K562 (cell line): Measurements from ENCODE around the gene TMEM117. TPM values are rescaled to one million over a fixed set of nuclear protein-coding genes. Genes with fewer than 3 reads are reported as not detected.
A peak's percentile ranks its signal among the peaks of the same experiment; 100 is the strongest.

ENCODE experiments used
- CHD2 ChIP-seq: IDR thresholded peaks from 2 replicates; pipeline ENCODE4 v1.6.1; 2011; ENCODE audit warnings: low read depth, low read length
- ERF ChIP-seq: fragments of 450-650 bp; formaldehyde crosslinking; IDR thresholded peaks from 2 replicates; pipeline ENCODE4 v1.4.0; 2020; ENCODE audit warnings: mild to moderate bottlenecking, mixed read lengths
- ESRRA ChIP-seq: fragments of 450-650 bp; IDR thresholded peaks from 2 replicates; pipeline ENCODE4 v1.6.1; 2014; ENCODE audit warnings: low read depth, mild to moderate bottlenecking, moderate library complexity, borderline replicate concordance
- PCBP1 ChIP-seq: fragments of 200-400 bp; formaldehyde crosslinking; IDR thresholded peaks from 2 replicates; pipeline ENCODE4 v1.6.1; 2018; ENCODE audit warnings: mild to moderate bottlenecking, low read depth, low read length; ENCODE audit not compliant: poor library complexity, severe bottlenecking
- POLR2H ChIP-seq: IDR thresholded peaks from 2 replicates; pipeline ENCODE4 v1.6.1; 2016; ENCODE audit warnings: missing genetic modification characterization, low read depth, mild to moderate bottlenecking, control low read depth, missing compliant biosample characterization, moderate library complexity
- RFX7 ChIP-seq: fragments of 250-450 bp; sonication (Bioruptor Pico); IDR thresholded peaks from 2 replicates; pipeline ENCODE4 v1.5.1; 2021; ENCODE audit warnings: mild to moderate bottlenecking
- STAT5A ChIP-seq: IDR thresholded peaks from 2 replicates; pipeline ENCODE4 v1.6.1; 2012; ENCODE audit warnings: low read length, inconsistent platforms, borderline replicate concordance
- TAF1 ChIP-seq: IDR thresholded peaks from 2 replicates; pipeline ENCODE4 v1.6.1; 2011; ENCODE audit warnings: mild to moderate bottlenecking, low read length, moderate library complexity; ENCODE audit not compliant: insufficient read depth, control insufficient read depth, severe bottlenecking; ENCODE audit errors: extremely low read depth
- U2AF1 ChIP-seq: fragments of 200-400 bp; formaldehyde crosslinking; optimal IDR thresholded peaks from 2 replicates; pipeline ENCODE3; 2017; ENCODE audit warnings: mild to moderate bottlenecking, low read depth, low read length, moderate library complexity
- ZBTB7A ChIP-seq: IDR thresholded peaks from 2 replicates; pipeline ENCODE4 v1.6.1; 2011; ENCODE audit warnings: low read depth, mild to moderate bottlenecking, low read length, moderate library complexity, borderline replicate concordance; ENCODE audit not compliant: control insufficient read depth
- ZKSCAN3 ChIP-seq: fragments of 250-450 bp; sonication (Bioruptor Pico); IDR thresholded peaks from 2 replicates; pipeline ENCODE4 v1.4.0; 2020
- ZNF41 ChIP-seq: fragments of 250-450 bp; sonication (Bioruptor Pico); conservative IDR thresholded peaks from 2 replicates; pipeline ENCODE4 v1.4.0; 2020; ENCODE audit warnings: mild to moderate bottlenecking
- ZNF551 ChIP-seq: fragments of 250-450 bp; sonication (Bioruptor Pico); IDR thresholded peaks from 2 replicates; pipeline ENCODE4 v1.5.0; 2021; ENCODE audit warnings: mild to moderate bottlenecking, moderate library complexity
- polyA plus RNA-seq, 8 experiments: library from polyadenylated mRNA; depleted of rRNA in 4 of 8; stranded (reverse) in 5 of 8; unstranded in 3 of 8; fragments of >200 nt; fragmentation: Nextera tagmentation in 2 of 8; fragmentation: Illumina TruSeq in 1 of 8; extraction: Ambion mirVana in 2 of 8; extraction: Trizol in 1 of 8; gene quantifications; 2 replicates each; pipeline versions ENCODE4 v1.2.1 to v1.2.3, GENCODE V29; 2011 to 2014; ENCODE audit warnings: inconsistent platforms in 1 of 8, missing spikeins in 1 of 8
- total RNA-seq, 7 experiments: library from RNA; depleted of rRNA in 6 of 7; stranded (reverse); fragments of >200 nt in 6 of 7; fragmentation: Illumina TruSeq in 2 of 7; extraction: Trizol in 2 of 7; gene quantifications; 2 replicates each; pipeline versions ENCODE4 v1.2.1 to v1.2.3, GENCODE V29; 2011 to 2021; ENCODE audit warnings: low replicate concordance in 1 of 7
- TF ChIP-seq, protein P1 (sequence below), 2 experiments: fragments of 450-650 bp; IDR thresholded peaks; 2 replicates each; pipeline ENCODE4 v1.6.1; 2016; ENCODE audit warnings: mild to moderate bottlenecking in 2 of 2, borderline replicate concordance in 1 of 2, low read depth in 1 of 2, moderate library complexity in 1 of 2
- TF ChIP-seq, protein P2 (sequence below): fragments of 450-650 bp; IDR thresholded peaks from 2 replicates; pipeline ENCODE4 v1.6.1; 2018; ENCODE audit not compliant: partially characterized antibody

The TMEM117 gene
- total and polyA plus RNA-seq, 9 of the 15 experiments (the other 6 are each of a cell fraction or from before 2014, with no cell fraction given) = 0.31 to 2.8 (median 1.0) TPM

DNA sequence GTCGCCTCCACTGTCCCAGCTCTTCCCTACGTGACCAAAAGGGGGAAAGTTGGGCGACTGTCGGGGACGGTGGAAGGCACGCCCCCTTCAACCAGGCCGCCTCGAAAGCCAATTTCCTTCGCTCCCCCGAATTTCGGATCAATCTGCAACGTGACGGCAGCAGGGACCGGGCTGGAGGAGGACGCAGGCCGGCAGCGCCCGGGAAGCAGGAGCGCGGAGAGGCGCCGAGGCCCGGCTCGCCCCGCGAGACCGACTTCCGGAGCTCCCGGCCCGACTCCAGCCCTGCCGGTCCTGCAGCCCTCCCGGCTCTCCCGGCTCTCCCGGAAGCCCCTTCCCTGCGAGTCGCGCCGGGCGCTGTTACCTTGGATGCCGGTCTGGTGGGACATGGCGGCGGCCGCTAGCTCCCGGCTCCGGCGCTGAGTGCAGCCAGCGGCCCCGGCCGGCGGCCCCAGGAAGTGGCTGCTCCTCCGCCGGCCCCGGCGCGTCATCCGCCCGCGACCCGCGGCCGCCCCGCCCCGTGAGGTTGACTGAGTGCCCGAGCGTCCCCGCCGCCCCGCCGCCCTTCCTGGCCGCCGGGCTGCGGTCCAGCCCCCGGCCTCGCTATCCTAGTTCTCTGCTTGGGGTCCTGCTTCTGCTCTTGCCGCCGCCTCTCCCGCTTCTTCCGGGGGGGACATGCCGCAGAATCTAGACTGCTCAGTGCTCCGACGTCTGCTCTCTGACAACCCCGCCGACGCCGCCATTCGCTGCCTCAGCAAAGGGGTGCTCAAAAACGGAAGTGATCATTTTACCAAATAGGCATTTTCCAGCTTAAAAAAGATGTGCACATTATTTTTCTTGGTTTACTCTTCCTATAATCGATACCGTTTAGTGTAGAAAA, 29.8 kb upstream of the TMEM117 start, which contains the start of gene TWF1 (continued):
- TF ChIP-seq, protein P1, sequence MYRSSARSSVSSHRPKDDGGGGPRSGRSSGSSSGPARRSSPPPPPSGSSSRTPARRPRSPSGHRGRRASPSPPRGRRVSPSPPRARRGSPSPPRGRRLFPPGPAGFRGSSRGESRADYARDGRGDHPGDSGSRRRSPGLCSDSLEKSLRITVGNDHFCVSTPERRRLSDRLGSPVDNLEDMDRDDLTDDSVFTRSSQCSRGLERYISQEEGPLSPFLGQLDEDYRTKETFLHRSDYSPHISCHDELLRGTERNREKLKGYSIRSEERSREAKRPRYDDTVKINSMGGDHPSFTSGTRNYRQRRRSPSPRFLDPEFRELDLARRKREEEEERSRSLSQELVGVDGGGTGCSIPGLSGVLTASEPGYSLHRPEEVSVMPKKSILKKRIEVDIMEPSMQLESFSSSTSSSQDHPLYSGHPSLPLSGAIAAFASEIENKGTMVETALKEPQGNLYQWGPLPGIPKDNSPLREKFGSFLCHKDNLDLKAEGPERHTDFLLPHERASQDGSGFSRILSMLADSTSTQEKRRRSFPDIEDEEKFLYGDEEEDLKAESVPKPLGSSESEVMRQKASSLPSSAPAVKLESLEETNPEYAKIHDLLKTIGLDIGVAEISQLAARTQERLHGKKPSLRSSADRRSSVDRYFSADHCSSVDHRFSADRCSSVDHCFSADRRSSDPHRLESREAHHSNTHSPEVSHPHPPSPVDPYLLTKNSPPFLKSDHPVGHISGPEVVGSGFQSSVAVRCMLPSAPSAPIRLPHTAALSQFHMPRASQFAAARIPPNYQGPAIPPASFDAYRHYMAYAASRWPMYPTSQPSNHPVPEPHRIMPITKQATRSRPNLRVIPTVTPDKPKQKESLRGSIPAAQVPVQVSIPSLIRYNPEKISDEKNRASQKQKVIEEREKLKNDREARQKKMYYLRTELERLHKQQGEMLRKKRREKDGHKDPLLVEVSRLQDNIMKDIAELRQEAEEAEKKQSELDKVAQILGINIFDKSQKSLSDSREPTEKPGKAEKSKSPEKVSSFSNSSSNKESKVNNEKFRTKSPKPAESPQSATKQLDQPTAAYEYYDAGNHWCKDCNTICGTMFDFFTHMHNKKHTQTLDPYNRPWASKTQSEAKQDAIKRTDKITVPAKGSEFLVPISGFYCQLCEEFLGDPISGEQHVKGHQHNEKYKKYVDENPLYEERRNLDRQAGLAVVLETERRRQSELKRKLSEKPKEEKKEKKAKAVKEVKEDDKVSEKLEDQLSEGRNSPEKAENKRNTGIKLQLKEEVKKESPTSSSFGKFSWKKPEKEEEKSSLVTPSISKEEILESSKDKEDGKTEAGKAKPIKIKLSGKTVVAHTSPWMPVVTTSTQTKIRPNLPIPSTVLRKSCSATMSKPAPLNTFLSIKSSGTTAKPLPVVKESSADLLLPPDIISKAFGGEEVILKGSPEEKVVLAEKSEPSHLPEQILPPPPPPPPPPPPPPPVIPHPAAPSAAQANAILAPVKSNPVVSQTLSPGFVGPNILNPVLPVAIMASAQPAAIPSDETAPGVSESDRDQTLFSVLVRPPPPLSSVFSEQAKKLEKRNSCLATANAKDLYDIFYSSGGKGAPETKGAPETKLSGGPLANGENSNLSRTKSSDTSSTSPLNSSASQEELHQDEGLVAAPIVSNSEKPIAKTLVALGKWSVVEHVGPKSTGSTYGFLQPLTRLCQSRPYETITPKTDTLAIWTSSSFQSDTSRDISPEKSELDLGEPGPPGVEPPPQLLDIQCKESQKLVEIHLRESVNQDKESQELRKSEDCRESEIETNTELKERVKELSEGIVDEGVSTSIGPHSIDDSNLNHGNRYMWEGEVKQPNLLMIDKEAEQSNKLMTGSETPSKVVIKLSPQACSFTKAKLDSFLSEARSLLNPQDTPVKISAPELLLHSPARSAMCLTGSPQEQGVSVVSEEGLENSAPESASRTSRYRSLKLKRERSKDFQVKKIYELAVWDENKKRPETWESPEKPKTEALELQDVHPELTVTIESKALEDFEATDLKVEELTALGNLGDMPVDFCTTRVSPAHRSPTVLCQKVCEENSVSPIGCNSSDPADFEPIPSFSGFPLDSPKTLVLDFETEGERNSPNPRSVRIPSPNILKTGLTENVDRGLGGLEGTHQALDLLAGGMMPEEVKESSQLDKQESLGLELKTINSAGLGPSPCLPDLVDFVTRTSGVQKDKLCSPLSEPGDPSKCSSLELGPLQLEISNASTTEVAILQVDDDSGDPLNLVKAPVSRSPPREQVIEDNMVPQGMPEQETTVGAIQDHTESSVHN (IDR thresholded peaks at IDR 0.05; ENCODE audit: borderline replicate concordance in 1 of 2, low read depth in 1 of 2) = no peak
- TF ChIP-seq PCBP1 (no peak), ZBTB7A (no peak; the same call in 1 of the 2 replicates), ZNF41 (CRISPR knock-in tag) (no peak), POLR2H (tag) (peak; percentile 85), ZNF551 (CRISPR knock-in tag) (no peak), TAF1 (peak; percentile 77), CHD2 (no peak), ERF (CRISPR knock-in tag) (no peak), ESRRA (peak; percentile 66; the same call in 1 of the 2 replicates), ZKSCAN3 (CRISPR knock-in tag) (no peak), U2AF1 (no peak), RFX7 (CRISPR knock-in tag) (no peak), STAT5A (no peak)
- TF ChIP-seq, protein P2, sequence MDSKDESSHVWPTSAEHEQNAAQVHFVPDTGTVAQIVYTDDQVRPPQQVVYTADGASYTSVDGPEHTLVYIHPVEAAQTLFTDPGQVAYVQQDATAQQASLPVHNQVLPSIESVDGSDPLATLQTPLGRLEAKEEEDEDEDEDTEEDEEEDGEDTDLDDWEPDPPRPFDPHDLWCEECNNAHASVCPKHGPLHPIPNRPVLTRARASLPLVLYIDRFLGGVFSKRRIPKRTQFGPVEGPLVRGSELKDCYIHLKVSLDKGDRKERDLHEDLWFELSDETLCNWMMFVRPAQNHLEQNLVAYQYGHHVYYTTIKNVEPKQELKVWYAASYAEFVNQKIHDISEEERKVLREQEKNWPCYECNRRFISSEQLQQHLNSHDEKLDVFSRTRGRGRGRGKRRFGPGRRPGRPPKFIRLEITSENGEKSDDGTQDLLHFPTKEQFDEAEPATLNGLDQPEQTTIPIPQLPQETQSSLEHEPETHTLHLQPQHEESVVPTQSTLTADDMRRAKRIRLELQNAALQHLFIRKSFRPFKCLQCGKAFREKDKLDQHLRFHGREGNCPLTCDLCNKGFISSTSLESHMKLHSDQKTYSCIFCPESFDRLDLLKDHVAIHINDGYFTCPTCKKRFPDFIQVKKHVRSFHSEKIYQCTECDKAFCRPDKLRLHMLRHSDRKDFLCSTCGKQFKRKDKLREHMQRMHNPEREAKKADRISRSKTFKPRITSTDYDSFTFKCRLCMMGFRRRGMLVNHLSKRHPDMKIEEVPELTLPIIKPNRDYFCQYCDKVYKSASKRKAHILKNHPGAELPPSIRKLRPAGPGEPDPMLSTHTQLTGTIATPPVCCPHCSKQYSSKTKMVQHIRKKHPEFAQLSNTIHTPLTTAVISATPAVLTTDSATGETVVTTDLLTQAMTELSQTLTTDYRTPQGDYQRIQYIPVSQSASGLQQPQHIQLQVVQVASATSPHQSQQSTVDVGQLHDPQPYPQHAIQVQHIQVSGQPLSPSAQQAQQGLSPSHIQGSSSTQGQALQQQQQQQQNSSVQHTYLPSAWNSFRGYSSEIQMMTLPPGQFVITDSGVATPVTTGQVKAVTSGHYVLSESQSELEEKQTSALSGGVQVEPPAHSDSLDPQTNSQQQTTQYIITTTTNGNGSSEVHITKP = peak; percentile 95
